ENCODE measurements around the gene ORAI1. TPM values are rescaled to one million over a fixed set of nuclear protein-coding genes. Genes with fewer than 3 reads are reported as not detected.

Gene ORAI1
- total RNA-seq, 1 experiment from 2014 or later: 33.9 TPM

DNA sequence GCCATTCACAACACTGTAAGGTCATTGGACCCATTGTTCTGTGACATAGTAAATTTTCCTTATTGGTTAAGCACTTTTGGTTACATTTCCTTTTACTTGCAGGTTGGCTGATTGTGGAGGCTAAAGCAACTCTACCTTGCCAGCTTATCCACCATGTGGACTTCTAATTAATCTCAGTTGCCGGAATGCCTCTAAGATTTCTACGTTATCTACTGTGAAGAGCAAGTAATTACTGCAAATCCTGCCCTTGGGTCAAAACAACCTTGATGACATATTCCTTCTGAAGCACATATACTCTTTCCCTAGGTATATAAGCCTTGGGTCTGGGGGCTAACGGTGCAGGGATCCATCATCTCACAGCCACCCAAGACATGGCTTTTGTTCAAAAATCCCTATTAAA, 62.6 kb downstream of the ORAI1 start:
- TF ChIP-seq, protein P1, sequence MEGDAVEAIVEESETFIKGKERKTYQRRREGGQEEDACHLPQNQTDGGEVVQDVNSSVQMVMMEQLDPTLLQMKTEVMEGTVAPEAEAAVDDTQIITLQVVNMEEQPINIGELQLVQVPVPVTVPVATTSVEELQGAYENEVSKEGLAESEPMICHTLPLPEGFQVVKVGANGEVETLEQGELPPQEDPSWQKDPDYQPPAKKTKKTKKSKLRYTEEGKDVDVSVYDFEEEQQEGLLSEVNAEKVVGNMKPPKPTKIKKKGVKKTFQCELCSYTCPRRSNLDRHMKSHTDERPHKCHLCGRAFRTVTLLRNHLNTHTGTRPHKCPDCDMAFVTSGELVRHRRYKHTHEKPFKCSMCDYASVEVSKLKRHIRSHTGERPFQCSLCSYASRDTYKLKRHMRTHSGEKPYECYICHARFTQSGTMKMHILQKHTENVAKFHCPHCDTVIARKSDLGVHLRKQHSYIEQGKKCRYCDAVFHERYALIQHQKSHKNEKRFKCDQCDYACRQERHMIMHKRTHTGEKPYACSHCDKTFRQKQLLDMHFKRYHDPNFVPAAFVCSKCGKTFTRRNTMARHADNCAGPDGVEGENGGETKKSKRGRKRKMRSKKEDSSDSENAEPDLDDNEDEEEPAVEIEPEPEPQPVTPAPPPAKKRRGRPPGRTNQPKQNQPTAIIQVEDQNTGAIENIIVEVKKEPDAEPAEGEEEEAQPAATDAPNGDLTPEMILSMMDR (IDR thresholded peaks at IDR 0.05; ENCODE audit: insufficient read depth in 1 of 2, low read depth in 1 of 2, low read length in 1 of 2, severe bottlenecking in 1 of 2, unreplicated experiment in 1 of 2): no peak
- Histone ChIP-seq H3K9me3 (no peaks in the 10 kb centered on the region), H3K4me1 (no peaks in the 10 kb centered on the region), H3K4me3 (ENCODE audit: low read depth, low read length) (no peak overlapping the region), H3K36me3 (ENCODE audit: control insufficient read depth, insufficient read depth, low read length) (no peaks in the 10 kb centered on the region), H3K27me3 (replicated peaks; ENCODE audit: control insufficient read depth, insufficient read depth, low read length) (no peaks in the 10 kb centered on the region)
- no peak for DNase-seq
- no peak overlapping the region for H3K27ac Mint-ChIP-seq (ENCODE audit: unreplicated experiment)
- no peaks in the 10 kb centered on the region for H3K9me3 Mint-ChIP-seq (ENCODE audit: unreplicated experiment)
- intact Hi-C loops (cut with micrococcal nuclease; ENCODE audit: unreplicated experiment): no loop called here
- no peaks in the 10 kb centered on the region for H3K4me1 Mint-ChIP-seq (ENCODE audit: low read depth, unreplicated experiment)
- H3K27me3 Mint-ChIP-seq (ENCODE audit: insufficient read depth, unreplicated experiment): no peaks in the 10 kb centered on the region
- ChIA-PET CTCF (interaction anchor here (0.6 kb wide), 1 partner anchor 564 kb away, joined by 3 read pairs; no protein-coding TSS in a partner anchor), POLR2A (no interaction called here)
- peaks cover 7% of the 10 kb centered on the region for H3K36me3 Mint-ChIP-seq (ENCODE audit: insufficient read depth, unreplicated experiment)
- BruUV-seq (replicated peaks): no TSS peak
- H3K4me3 Mint-ChIP-seq (ENCODE audit: unreplicated experiment): no peak overlapping the region

DNA sequence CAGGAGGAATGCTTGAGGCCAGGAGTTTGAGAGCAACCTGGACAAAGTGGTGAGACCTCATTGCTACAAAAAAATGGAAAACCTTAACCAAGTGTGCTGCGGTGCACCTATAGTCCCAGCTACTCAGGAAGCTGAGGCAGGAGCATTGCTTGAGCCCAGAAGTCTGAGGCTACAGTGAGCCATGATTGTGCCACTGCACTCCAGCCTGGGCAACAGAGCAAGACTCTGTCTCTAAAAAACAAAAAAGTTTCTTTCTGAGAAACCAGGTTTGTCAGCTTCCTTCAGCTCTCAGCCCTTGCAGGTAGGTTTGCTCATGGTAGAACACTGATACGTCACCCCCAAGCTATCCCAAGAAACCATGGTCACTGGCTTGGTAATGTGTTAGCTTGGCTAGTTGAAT, 63.1 kb downstream of the ORAI1 start:
- H3K27me3 ChIP-seq (replicated peaks; ENCODE audit: control insufficient read depth, insufficient read depth, low read length): no peaks in the 10 kb centered on the region
- no peaks in the 10 kb centered on the region for H3K9me3 ChIP-seq
- no peak overlapping the region for H3K4me3 ChIP-seq (ENCODE audit: low read depth, low read length)
- ChIA-PET CTCF (interaction anchor here (0.6 kb wide), 1 partner anchor 564 kb away, joined by 3 read pairs; no protein-coding TSS in a partner anchor), POLR2A (no interaction called here)
- peaks cover 7% of the 10 kb centered on the region for H3K36me3 Mint-ChIP-seq (ENCODE audit: insufficient read depth, unreplicated experiment)
- intact Hi-C loops (cut with micrococcal nuclease; ENCODE audit: unreplicated experiment): no loop called here
- BruUV-seq (replicated peaks): no TSS peak
- H3K9me3 Mint-ChIP-seq (ENCODE audit: unreplicated experiment): no peaks in the 10 kb centered on the region
- no peak overlapping the region for H3K4me3 Mint-ChIP-seq (ENCODE audit: unreplicated experiment)
- TF ChIP-seq, protein P1 (IDR thresholded peaks at IDR 0.05; ENCODE audit: insufficient read depth in 1 of 2, low read depth in 1 of 2, low read length in 1 of 2, severe bottlenecking in 1 of 2, unreplicated experiment in 1 of 2): no peak
- no peaks in the 10 kb centered on the region for H3K4me1 Mint-ChIP-seq (ENCODE audit: low read depth, unreplicated experiment)
- H3K36me3 ChIP-seq (ENCODE audit: control insufficient read depth, insufficient read depth, low read length): no peaks in the 10 kb centered on the region
- no peaks in the 10 kb centered on the region for H3K4me1 ChIP-seq
- H3K27ac Mint-ChIP-seq (ENCODE audit: unreplicated experiment): no peak overlapping the region
- DNase-seq: no peak
- H3K27me3 Mint-ChIP-seq (ENCODE audit: insufficient read depth, unreplicated experiment): no peaks in the 10 kb centered on the region

Other genes with a start within 250 kb of the ORAI1 start
- 50.5 and 54.1 TPM in 2 replicates for gene RNF34, start 226.4 kb upstream of the ORAI1 start, total RNA-seq (2022)
- gene KDM2B, start 45.5 kb upstream of the ORAI1 start, total RNA-seq (2022): 47.7 and 48.4 TPM in 2 replicates
- 21.8 and 36.5 TPM in 2 replicates for gene MORN3, start 43.1 kb downstream of the ORAI1 start, total RNA-seq (2022)
- gene TMEM120B, start 86.2 kb downstream of the ORAI1 start, total RNA-seq (2022): 15.5 and 15.9 TPM in 2 replicates
- gene RHOF, start 167.2 kb downstream of the ORAI1 start, total RNA-seq (2022): 33.8 and 36.7 TPM in 2 replicates
- 16.8 and 17.6 TPM in 2 replicates for gene SETD1B, start 177.5 kb downstream of the ORAI1 start, total RNA-seq (2022)
- 0.20 TPM in 1 of 2 replicates, not detected in the other for gene HPD, start 232.3 kb downstream of the ORAI1 start, total RNA-seq (2022)